ENCODE measurements around the gene RBM8A.
A peak's percentile ranks its signal among the peaks of the same experiment; 100 is the strongest.
"Not testable (repeated sequence)": the region's sequence is repeated elsewhere in the genome, so short reads cannot be mapped to it uniquely, and the experiment has no call there.

Gene RBM8A

GRCh38 chr1:145935708-145936107 is 8.4 kb upstream of the RBM8A start:
- no peak for TF ChIP-seq CTCF (IDR thresholded peaks at IDR 0.05; ENCODE audit: low read length, missing control alignments)

GRCh38 chr1:145932522-145933009 is 5.3 kb upstream of the RBM8A start:
- not testable (repeated sequence) for H3K4me3 ChIP-seq (replicated peaks; ENCODE audit: low read depth, low read length); DNase-seq (ENCODE audit: low read depth)

More at GRCh38 chr1:145935708-145936107, 8.4 kb upstream of the RBM8A start:
- DNase-seq (ENCODE audit: low read depth) = no peak
- no peak overlapping the region for H3K4me3 ChIP-seq (replicated peaks; ENCODE audit: low read depth, low read length)

- peak overlapping the region; percentile 65 for H3K4me3 ChIP-seq (replicated peaks; ENCODE audit: low read depth, low read length)
- no peak for TF ChIP-seq CTCF (IDR thresholded peaks at IDR 0.05; ENCODE audit: low read length, missing control alignments)
- no peak for DNase-seq (ENCODE audit: low read depth)
Measured at GRCh38 chr1:145927916-145928643, 796 bp upstream of the RBM8A start.

GRCh38 chr1:145926686-145927062 is 610 bp downstream of the RBM8A start:
- DNase-seq (ENCODE audit: low read depth) = no peak
- no peak for TF ChIP-seq CTCF (IDR thresholded peaks at IDR 0.05; ENCODE audit: low read length, missing control alignments)

GRCh38 chr1:145922266-145922665 is 5.0 kb downstream of the RBM8A start:
- TF ChIP-seq CTCF (IDR thresholded peaks at IDR 0.05; ENCODE audit: low read length, missing control alignments) = no peak
- no peak overlapping the region for H3K4me3 ChIP-seq (replicated peaks; ENCODE audit: low read depth, low read length)
- DNase-seq (ENCODE audit: low read depth) = peak; percentile 61

More at GRCh38 chr1:145926686-145927062, 610 bp downstream of the RBM8A start:
- peak overlapping the region; percentile 65 for H3K4me3 ChIP-seq (replicated peaks; ENCODE audit: low read depth, low read length)

GRCh38 chr1:145920297-145920696 is 7.0 kb downstream of the RBM8A start:
- H3K4me3 ChIP-seq (replicated peaks; ENCODE audit: low read depth, low read length); DNase-seq (ENCODE audit: low read depth): not testable (repeated sequence)

- no peak for TF ChIP-seq CTCF (IDR thresholded peaks at IDR 0.05; ENCODE audit: low read length, missing control alignments)
- peak; percentile 48 for DNase-seq (ENCODE audit: low read depth)
- peak overlapping the region; percentile 97 for H3K4me3 ChIP-seq (replicated peaks; ENCODE audit: low read depth, low read length)
Measured at GRCh38 chr1:145918992-145919939, 8.0 kb downstream of the RBM8A start.

Data from fibroblast of pulmonary artery (primary cell).